Inflammatory macrophage treated with lipopolysaccharide for 1 hour (primary cell): Measurements from ENCODE around the gene EGLN3.
"Not testable (repeated sequence)": the region's sequence is repeated elsewhere in the genome, so short reads cannot be mapped to it uniquely, and the experiment has no call there.

Experiments used
- DNase-seq, 2 donors: peaks; one replicate each; pipeline ENCODE4 v3.0.0-alpha.2; 2020 to 2022

The EGLN3 gene

DNA sequence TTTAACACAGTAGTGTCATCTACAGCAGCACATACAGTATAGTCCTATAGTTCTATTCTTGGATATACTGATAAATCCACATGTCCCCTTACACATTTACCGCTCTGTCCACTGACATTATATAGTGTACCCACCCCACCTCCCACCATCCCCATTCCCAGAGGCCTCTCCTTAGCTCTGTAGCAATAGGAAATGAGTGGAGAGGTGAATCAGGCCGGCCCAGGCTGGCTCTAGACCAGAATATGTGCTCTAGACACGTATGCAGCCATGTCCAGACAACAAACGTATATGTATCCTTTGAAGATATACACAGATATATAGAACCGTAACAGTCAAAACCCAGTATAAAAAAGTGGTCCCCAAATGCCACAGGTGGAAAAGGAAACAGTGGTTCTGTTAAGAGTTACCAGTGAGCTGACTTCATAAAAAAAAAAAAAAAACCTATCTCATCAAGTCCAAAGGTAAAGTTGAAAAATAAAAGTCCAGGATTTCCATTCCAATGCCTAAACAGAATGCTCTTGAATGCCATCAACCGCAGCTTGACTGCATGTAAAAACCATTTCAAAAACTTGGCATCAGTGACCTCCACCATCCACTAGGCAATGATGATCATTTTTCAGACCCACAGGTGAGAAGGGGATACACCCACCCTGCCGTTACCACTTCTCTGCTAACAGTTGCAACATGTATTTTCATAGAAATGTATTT, 16.7 kb downstream of the EGLN3 start:
- no peak for DNase-seq

DNA sequence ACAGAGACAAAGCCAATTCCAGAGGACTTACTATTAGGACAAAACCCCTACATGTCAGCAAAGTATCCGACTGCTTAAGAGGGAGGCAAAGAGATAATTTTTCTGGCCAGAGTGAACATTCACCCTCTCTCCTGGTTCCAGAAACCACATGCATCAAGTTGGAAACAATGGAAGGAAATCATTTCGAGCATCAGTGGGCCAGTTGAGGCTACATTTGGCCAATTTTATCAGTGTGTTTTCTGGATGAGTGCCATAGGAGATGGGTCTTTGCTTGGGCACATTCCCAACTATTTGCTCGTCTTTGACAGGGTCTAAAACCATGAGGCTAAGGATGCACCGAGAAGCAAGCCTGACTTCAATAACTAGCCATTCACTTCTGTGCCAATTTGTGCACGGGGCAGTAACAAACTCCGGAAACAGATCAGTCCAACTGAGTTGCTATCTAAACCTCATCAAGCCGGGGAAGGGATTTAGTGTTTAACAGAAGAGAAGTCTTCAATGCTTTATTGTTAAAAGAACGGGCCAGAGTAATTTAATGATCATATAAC, 17.4 kb downstream of the EGLN3 start:
- no peak for DNase-seq

DNA sequence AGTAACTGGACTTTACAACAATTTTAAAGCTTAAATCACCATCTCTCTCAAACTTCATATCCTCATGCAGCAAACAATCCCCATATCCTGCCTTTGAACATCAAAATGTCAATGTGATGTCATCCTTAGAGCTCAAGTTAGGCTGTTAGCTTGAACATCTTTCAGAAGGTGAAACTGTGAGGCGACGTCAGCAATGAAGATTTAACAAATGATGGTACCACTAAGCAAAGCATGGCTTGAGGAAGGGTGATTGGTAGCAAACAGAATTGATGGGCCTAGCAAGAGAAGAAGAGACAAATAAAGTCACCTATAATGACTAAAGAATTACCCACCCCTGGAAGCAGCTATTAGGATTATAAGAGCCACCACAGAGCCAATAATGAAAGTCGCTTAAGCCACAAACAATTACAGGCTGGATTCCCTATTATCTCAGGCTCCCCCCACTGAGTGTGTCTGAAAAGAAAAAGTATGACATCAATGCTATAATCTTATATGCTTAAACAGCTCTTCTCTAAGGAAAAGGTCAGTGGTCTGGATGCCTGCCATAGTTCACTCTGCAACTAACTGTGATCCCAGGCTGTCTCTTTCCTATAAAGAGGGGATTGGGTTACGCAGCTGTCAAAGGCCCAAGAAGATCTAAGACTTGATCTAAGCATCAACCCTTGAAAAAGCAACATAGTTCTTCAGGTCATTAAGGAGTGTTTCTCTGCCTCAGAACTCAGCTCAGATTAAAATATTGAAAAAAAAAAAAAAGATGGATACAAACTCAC, 18.1 kb downstream of the EGLN3 start:
- DNase-seq, result no peak

DNA sequence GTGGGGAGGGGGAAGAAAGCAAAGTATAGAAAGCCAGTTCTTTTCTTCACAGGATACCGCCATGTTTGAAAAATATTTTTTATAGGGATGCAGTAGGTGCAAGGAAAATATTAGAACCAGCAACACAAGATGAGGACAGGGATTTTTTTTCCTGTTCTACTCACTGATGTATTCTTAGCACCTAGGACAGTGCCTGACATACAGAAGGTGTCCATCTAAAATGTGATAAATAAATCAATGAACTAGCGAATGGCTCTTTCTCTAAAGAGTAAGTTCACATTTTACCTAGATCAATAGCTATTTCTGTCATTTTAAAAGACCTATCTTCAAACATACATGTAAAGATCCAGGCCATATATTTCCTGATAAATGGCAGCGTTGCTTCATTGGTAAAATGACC, 18.8 kb downstream of the EGLN3 start:
- DNase-seq, result no peak

DNA sequence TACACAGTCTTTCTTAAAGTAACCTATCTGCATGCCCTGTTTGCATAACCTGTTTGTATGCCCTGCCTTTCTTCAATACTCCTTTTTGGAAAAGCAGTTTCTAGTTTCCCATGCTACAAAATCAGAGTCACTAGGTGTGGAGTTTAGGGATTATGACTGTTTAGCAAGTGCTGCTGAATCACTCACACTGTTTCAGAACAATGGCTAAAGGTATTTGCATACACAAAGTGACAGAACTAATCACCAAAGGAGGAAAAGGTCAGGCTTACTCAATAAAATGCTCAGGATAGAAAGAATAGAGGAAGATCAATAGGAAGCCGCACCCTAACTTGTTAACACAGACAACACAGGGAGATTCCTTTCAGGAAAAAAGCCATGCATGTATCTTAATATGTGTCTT, 19.4 kb downstream of the EGLN3 start:
- no peak for DNase-seq

DNA sequence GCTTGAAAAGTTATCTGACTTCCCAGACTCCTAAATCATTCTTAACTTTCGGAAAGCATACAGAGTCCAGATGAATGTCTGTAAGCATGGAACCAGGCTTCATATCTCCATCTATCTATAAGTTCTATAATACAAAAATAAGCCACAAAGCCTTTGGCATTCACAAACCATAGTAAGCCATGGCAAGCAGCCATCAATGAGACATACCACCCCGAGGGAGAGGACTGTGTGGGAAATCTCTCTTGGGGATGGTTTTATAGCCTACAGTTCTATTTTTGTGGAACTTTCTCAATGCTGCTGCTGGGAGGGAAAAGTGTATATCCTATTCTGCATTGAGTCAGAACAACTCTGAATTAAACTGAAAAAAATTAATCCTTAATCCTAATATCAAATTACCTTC, 20.4 kb downstream of the EGLN3 start:
- DNase-seq, result no peak

DNA sequence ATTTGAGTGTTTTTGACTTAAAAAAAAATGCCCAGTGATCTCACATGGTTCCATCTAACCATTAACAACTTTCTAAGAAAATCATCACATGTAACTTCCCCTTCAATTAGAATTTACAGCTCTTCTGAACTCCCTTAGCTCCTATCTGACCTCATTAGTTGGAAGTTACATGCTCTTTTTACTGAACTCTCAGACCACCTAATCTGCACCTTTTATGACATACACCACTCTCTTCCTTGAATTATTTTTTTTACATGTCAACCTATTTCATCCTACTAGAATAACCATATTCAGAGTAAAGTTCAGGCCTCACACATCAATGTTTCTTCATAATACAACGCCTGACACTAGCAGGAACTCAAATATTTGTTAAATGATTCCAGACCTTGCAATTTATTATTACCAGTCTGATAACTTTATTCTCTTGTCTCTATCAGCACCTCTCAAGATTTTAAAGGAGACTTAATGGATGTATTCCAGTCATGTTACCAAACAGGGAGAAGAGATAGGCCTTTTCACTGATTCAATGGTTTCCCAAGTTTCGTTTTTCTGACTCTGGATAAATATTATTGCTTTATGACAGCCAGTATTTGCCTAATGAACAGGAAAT, 21.0 kb downstream of the EGLN3 start:
- no peak for DNase-seq

DNA sequence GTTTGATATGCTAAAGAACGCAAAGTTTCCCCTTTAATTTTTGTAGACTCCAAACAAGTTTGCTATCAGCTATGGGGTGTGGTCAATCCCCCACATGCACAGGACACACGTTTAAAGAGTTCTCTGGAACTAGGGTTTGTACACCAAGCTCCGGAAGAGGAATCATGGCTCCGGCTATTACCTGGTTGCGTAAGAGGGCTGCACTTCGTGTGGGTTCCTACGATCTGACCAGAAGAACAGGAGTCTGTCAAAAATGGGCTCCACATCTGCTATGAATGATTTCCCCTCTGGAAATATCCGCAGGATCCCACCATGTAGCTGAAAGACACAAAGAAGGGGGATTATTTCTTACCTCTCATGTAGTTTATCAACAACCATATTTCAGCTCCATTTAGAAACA, 22.0 kb downstream of the EGLN3 start:
- no peak for DNase-seq

DNA sequence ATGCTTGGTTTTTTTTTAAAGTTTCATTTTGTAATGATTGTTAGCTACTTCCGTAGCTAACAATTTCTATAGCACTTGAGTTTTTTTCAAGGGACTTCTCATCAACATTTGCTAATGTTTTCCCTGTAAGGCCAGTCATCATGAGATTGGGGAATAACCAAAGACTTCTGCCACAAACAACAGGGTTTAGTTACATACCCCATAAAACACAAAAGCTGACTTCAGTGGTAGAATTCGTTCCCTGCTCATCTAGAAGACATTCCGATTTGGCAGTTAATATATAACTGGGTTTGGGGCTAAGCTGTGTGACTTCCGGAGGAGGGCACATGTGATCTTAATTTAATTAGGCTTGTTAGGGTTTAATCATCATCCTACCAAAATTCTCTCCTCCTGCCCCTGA, 22.9 kb downstream of the EGLN3 start:
- DNase-seq, result no peak

DNA sequence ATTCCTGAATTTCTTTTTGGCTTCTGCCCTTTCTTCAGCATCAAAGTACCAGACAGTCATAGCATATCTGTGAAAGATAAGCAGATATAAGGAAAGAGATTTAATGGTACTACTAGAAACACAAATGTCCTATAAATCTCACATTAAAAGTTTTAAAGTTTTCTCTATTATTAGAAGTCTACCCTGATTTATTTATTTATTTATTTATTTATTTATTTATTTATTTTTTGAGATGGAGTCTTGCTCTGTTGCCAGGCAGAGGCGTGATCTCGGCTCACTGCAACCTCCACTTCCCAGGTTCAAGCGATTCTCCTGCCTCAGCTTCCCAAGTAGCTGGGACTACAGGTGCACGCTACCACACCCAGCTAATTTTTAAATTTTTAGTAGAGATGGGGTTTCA, 23.9 kb downstream of the EGLN3 start:
- not testable (repeated sequence) for DNase-seq

DNA sequence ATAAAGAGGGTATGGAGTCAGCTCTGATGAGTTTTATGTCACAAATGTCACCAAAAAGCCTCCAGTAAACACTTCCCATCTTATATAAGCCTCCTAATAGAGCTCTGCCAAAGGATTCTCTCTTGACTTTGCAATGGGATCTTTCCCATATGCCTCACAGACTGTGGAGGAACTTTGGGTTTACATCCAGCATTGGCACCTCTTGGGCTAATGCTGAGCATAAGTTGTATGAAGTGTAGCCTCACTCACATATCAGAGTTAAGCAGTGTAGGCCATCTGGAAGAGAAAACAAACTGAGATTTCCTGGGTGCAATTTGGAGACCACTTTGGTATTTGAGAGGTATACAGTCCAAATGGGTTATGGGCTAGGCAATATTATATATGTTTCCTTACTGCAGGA, 24.9 kb downstream of the EGLN3 start:
- no peak for DNase-seq

DNA sequence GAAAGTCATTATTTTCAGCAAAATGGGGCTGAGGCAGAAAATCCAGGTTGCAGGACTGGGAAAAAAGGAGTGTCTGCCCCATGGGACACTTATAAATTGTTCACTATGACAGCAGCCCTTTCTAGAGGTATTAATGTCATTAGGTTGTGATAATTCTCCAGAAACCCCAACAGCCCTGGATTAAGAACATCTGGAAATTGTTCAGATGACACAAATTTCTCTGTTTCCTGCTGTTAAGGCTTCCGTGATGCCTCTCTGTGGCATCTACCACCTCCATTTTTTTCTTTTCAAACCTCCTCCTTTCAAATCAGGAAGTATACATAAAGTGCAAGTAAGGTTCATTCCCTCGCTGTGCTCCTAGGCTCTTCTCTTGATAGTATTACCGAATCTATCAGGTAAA, 25.6 kb downstream of the EGLN3 start:
- no peak for DNase-seq

DNA sequence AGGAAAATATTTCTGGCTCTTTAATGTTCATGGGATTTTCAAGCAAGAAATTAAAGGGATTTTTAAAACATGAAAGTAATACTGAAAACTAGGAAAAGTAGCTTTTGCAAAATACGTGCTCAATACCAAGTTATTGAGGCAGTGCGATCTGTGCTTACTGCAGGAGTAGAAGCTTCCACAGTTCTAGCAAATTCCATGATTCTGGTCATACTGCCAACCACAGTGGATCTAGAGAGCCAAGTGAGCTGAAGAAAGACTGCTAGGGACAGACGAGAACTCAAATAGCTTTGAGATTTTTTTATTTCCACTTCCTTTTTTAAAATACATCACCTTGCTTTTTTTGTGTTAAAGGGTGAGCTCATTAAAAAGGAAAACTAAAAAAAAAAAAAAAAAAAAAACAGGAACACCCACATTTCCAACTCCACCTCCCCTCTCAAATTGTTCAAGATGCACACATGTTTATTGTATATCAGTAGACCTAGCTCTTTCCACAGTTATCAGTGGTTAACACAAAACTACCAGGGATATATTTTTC, 26.2 kb downstream of the EGLN3 start:
- no peak for DNase-seq

DNA sequence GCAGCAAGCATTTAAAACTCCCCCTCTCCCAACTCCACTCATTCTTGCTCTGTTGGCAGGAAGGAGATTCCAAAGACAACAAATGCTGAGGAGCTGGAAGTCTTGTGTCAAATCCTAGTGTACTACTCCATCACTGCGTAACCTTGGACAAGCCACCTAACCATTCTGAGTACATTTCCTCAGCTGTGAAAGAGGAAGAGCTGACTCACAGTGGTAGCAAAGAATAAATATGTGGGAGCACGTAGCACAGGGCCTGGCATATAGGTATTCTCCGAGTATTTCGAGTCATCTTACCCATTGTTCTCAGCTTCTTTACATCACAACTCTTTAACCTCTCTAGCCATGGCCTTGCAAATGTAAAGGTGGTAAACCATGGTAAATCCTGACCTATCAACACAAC, 28.7 kb downstream of the EGLN3 start:
- no peak for DNase-seq

DNA sequence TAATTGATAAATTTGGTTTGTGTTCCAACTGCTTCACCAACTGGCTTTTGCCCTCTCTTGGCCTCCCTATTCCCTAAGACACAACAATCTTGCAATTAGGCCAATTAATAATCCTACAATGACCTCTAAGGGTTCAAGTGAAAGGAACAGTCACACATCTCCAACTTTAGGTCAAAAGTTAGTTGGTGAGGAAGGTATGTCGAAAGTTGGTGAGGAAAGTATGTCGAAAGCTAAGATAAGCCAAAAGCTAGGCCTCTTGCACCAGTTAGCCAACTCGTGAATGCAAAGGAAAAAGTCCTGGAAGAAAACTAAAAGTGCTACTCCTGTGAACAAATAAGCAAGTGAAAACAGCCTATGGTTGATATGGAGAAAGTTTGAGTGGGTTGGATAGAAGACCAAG, 32.6 kb downstream of the EGLN3 start:
- no peak for DNase-seq

DNA sequence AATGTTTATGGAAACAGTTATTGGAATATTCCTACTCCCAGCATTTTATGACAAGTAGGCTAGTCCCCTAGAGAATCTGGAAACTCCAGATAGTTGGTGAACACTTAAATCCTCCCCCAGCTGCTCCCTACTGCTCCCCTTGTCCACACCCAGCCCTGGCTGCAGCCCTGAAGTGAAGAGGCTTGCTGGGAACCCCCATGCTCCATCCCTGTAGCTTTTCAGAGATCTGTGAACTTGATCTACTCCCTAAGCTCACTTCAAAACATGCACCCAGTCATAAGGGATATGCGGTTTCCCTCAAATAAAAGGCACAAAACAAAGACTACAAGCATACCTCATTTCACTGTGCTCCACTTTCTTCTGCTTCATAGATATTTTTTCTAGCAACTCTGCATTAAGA, 33.2 kb downstream of the EGLN3 start:
- DNase-seq, result no peak

DNA sequence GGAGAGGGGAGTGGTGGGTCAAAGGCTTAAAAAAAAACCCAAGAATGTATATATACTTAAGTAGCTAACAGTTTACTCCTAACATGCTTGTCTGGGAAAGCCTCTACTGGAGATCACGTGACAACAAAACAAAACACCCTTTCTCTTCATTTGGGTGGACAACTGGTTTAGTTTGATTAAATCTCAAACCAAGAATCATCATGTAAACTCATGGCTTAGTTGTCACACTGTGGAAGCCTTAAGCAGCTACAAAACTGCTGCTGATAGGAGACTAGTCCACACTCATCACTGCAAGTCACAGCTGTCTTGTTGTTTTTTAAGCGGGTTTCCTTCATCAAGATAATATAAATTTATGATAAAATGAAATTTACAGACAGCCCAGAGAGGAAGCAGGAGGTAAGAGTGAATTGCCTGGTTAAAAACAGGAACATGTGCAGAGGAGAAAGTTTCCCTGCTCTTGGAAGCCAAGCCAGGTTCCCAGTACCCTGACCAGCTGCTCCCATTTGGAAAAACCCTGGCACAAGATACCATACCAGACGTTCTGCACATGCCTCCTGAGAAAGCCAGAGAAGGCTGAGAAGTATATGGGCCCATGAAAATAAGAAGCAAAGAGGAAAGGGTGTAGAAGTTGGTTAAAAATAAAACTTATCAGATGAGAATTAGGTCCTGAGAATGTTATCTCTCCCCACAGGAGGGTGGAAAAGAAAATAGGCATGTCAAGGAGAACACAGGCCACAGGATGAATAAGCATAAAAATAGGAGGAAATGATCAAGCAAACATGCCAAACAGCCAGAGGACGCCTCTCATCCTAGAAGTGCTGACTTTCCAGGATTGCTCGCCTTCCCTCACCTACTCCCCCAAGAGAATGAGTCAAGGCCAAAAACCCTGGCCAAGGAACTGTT, 34.0 kb downstream of the EGLN3 start:
- DNase-seq, result no peak

DNA sequence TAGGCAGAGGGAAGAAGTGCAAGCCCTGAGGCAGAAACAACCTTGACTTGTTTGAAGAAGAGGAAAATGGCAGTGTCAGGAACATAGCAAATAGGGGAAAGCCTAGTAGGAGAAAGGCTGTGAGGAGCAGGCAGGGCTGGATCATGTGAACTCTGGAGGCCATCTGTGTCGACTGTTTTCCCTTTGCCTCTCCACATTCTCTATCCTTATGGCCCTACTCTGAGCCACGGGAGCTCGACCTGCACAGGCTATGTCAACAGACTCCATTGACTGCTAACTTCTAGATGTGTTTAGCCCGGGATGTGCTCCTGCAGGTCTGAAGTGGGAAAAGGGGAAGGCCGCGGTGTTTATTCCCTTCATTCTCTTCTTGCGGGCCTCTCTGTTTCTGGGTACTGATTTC, 35.2 kb downstream of the EGLN3 start:
- no peak for DNase-seq

DNA sequence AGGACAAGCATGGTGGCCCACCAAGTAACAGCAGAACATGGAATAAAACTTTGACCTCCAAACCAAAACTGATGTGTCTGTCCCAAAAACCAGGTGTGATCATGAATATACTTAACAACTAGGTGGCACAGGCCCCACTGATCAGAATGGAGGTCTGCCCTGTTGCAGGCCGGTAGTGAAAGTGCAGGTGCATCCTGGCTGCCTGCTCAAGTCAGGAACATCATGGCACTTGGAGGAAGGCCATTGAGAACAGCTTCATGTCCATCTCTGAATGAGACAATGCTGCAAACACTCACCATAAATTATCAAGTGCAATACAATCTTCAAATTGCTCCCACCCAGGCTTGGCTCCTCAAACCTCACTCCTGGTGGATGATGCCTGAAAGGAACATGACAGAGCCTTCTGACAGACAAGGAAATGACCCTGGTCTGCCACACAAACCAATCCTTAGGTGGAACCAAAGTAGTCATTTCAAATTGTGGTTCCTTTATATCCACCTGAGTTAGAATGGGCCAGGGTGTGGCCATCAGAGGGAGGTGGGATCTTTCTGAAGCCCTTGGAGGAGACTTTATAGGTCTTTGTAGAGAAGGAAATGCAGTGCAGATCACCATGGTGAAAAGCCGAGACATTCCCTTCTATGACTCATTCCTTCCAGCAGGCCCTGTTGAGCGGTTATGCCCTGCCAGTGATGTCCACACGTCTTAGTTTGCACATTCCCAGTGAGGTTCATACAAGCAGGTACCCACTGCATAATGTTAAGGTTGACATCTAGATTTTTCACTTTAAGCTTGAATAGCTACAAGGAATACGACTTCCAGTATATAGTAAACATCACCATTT, 36.0 kb downstream of the EGLN3 start:
- no peak for DNase-seq

DNA sequence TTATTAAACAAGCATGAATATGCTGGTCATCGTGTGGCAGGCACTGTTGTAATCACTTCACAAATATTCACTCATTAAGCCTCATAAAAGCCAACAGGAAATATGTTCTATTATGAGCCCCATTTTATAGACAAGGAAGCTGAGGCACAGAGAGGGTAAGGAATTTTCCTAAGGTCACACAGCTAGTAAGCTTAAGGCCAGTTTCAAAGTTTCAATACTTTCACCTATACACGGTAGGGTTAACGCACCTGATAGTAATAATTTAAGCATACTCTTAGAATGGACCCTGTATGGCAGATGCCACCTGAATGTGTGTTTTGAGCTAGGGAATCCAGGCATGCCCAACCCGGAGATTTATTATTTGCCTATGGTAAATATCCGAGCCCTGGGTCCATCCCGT, 39.8 kb downstream of the EGLN3 start:
- no peak for DNase-seq

DNA sequence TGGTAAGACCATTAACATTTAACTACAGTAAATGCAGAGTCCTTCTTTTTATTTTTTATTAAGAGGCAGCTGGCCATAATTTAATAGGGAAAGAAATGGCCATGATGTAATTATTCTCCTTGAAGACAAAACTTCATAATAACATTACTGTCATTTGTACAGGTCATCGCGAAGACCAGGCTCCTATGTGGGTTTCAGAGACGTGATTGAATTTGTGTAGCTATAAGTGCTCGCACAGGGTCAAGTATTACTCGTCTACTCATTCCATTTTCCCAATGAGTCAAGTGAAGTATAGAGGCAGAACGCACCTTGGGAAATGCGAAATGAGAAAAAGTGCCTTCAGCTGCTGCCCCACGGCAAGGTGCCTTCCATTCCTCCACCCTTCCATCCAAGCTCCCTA, 40.4 kb downstream of the EGLN3 start:
- DNase-seq, result no peak
